HepG2 (cell line): ENCODE results near the gene XDH. TPM values are rescaled to one million over a fixed set of nuclear protein-coding genes. Genes with fewer than 3 reads are reported as not detected.

Experiments used
- ATAC-seq: fragments of 200-7000 bp; cut with Tn5 transposase; 3 replicates; pipeline ENCODE4 v1.9.1; 2020; ENCODE audit warnings: mild to moderate bottlenecking, moderate library complexity
- BruUV-seq: library from RNA; stranded (reverse); fragments of 400-500 nt; replicated peaks from 2 replicates; lab custom pipeline; 2021; lab: Mats Ljungman, UMichigan
- CTCF ChIA-PET: fragments of 300-600 bp; formaldehyde crosslinking; extraction: SDS; loops from one replicate; lab custom pipeline; 2021; ENCODE audit warnings: low total read pairs, inconsistent platforms, low intra/inter-chr PET ratio; lab: Yijun Ruan, JAX
- POLR2A ChIA-PET: fragments of 350-600 bp; sonication (Branson Sonifier 250); formaldehyde crosslinking; loops from one replicate; lab custom pipeline; 2020; ENCODE audit warnings: antibody characterized with exemption, inconsistent platforms; lab: Yijun Ruan, JAX
- DNase-seq: peaks from one replicate; pipeline ENCODE4 v3.0.0-alpha.2; 2015; ENCODE audit warnings: low spot score
- FAIRE-seq: peaks from 3 replicates; lab custom pipeline; 2011; peaks lifted over from hg19 to GRCh38; lab: Jason Lieb, UNC
- H2AFZ ChIP-seq: one replicate; pipeline ENCODE4 v1.6.1; 2011; ENCODE audit warnings: low read length, inconsistent platforms
- H3K27ac ChIP-seq: fragments of 300-600 bp; 3 replicates; pipeline ENCODE4 v1.8.0; 2011; ENCODE audit warnings: mixed run types, mild to moderate bottlenecking, mixed read lengths, low read length, inconsistent platforms; ENCODE audit not compliant: insufficient read depth; ENCODE audit errors: extremely low read length
- H3K27me3 ChIP-seq, 2 experiments: fragments of 200-600 bp in 1 of 2; 2 replicates in 1 of 2; 3 replicates in 1 of 2; pipeline versions ENCODE4 v1.6.0 to v1.8.0; 2011; ENCODE audit warnings: low read length in 2 of 2, mild to moderate bottlenecking in 2 of 2, moderate library complexity in 2 of 2, inconsistent platforms in 1 of 2; ENCODE audit not compliant: insufficient read depth in 2 of 2, control insufficient read depth in 1 of 2
- H3K36me3 ChIP-seq, 2 experiments: fragments of 200-600 bp in 1 of 2; replicated peaks in 1 of 2; 2 replicates in 1 of 2; 3 replicates in 1 of 2; pipeline versions ENCODE4 v1.5.1 to v1.8.0; 2011; ENCODE audit warnings: low read length in 2 of 2, inconsistent platforms in 1 of 2; ENCODE audit not compliant: insufficient read depth in 2 of 2, control insufficient read depth in 1 of 2
- H3K4me1 ChIP-seq: 2 replicates; pipeline ENCODE4 v1.5.1; 2012; ENCODE audit warnings: low read length, inconsistent platforms; ENCODE audit not compliant: insufficient read depth
- H3K4me2 ChIP-seq: 2 replicates; pipeline ENCODE4 v1.6.0; 2011; ENCODE audit warnings: low read depth, low read length, inconsistent platforms
- H3K4me3 ChIP-seq, 3 experiments: fragments of 200-600 bp in 1 of 3; sonication (generic), shearing (Covaris generic) in 1 of 3; replicated peaks in 1 of 3; 2 replicates each; pipeline ENCODE4 v1.5.1; 2011 to 2016; ENCODE audit warnings: low read length in 3 of 3, inconsistent platforms in 2 of 3, low read depth in 2 of 3, mild to moderate bottlenecking in 2 of 3, control low read depth in 1 of 3, mixed read lengths in 1 of 3; ENCODE audit not compliant: insufficient read depth in 1 of 3
- H3K79me2 ChIP-seq: one replicate; pipeline ENCODE4 v1.6.1; 2011; ENCODE audit warnings: low read length, inconsistent platforms; ENCODE audit not compliant: insufficient read depth
- H3K9ac ChIP-seq: 2 replicates; pipeline ENCODE4 v1.6.0; 2011; ENCODE audit warnings: mild to moderate bottlenecking, low read depth, low read length, inconsistent platforms; ENCODE audit not compliant: insufficient read depth
- H3K9me3 ChIP-seq: 2 replicates; pipeline ENCODE4 v1.5.1; 2012; ENCODE audit warnings: mild to moderate bottlenecking, low read length
- H4K20me1 ChIP-seq: 2 replicates; pipeline ENCODE4 v1.6.0; 2011; ENCODE audit warnings: inconsistent platforms, mild to moderate bottlenecking, low read length, moderate library complexity; ENCODE audit not compliant: insufficient read depth
- CEBPB ChIP-seq: IDR thresholded peaks from 2 replicates; pipeline ENCODE4 v1.6.1; 2011; ENCODE audit warnings: low read depth, low read length, improper control_type of control experiment, borderline replicate concordance
- ETV6 ChIP-seq: sonication (generic); formaldehyde crosslinking; conservative IDR thresholded peaks from 2 replicates; pipeline ENCODE4 v1.4.0; 2020; ENCODE audit warnings: missing genetic modification reagents
- THAP7 ChIP-seq: sonication (generic); formaldehyde crosslinking; IDR thresholded peaks from 2 replicates; pipeline ENCODE4 v1.8.1; 2023; ENCODE audit warnings: mild to moderate bottlenecking, missing genetic modification reagents
- ZNF530 ChIP-seq: sonication (generic); formaldehyde crosslinking; IDR thresholded peaks from 2 replicates; pipeline ENCODE4 v1.5.0; 2020; ENCODE audit warnings: low read depth, mild to moderate bottlenecking, missing genetic modification reagents
- ZSCAN5A ChIP-seq: sonication (generic); formaldehyde crosslinking; IDR thresholded peaks from 2 replicates; pipeline ENCODE4 v1.8.0; 2022; ENCODE audit warnings: mild to moderate bottlenecking, missing genetic modification reagents, borderline replicate concordance
- WGBS: methylation state at CpG from one replicate; pipeline ENCODE4 v1.1.6; 2017; ENCODE audit warnings: low lambda C conversion rate; 5-methylcytosine and 5-hydroxymethylcytosine counted together
- in situ Hi-C: cut with HindIII; loops from 2 replicates; pipeline ENCODE4 v1.10.0; 2017; ENCODE audit warnings: low pct_unique_long_range_greater_than_20kb; ENCODE audit not compliant: extremely low pct_ligation_motif_present
- intact Hi-C: fragments of 100-400 bp; cut with micrococcal nuclease; formaldehyde crosslinking; loops from one replicate; pipeline ENCODE4 v1.10.0; 2022; ENCODE audit not compliant: unreplicated experiment
- polyA plus RNA-seq, 8 experiments: library from polyadenylated mRNA; depleted of rRNA in 3 of 8; stranded (reverse) in 7 of 8; unstranded in 1 of 8; fragments of >200 nt; fragmentation: Illumina TruSeq in 4 of 8; extraction: Trizol in 4 of 8; gene quantifications; 2 replicates each; pipeline versions ENCODE4 v1.2.1 to v1.2.3, GENCODE V29; 2011 to 2016; ENCODE audit warnings: low read depth in 4 of 8, missing spikeins in 1 of 8, mixed read lengths in 1 of 8; ENCODE audit not compliant: insufficient read depth in 1 of 8
- total RNA-seq, 5 experiments: library from RNA; depleted of rRNA; stranded (reverse); fragments of >200 nt; fragmentation: Illumina TruSeq; extraction: Trizol; gene quantifications; 2 replicates each; pipeline ENCODE4 v1.2.3, GENCODE V29; 2016; ENCODE audit warnings: low read depth in 1 of 5
- TF ChIP-seq, protein P1 (sequence below): sonication (generic); formaldehyde crosslinking; IDR thresholded peaks from 2 replicates; pipeline ENCODE4 v1.8.0; 2023; ENCODE audit warnings: mild to moderate bottlenecking, missing genetic modification reagents

Gene XDH
- total and polyA plus RNA-seq, 2 of the 13 experiments (the other 11 are each of a cell fraction or from before 2014, with no cell fraction given), result not detected

DNA sequence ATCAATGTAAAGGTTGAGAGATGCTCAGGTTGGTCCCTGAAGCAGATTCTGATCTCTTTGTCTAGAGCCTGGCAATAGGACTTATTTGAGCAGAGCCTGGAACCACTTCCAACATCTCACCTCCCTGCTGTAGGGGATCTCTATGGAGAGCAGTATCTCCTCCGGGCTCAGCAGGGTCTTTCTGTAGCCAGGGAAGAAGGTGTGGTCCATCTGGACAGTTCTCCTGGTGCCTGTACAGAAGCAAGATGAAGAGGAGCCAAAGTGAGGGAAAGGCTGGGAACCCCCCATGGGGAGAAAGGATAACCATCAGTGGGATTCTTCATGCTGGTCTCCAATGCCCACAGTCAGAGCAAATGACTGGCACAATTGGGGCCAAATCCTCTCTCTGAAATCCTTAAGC, 34.8 kb downstream of the XDH start:
- Histone ChIP-seq H2AFZ (no peak overlapping the region), H3K27me3 (peaks cover 1 to 17% of the 10 kb centered on the region in 2 experiments; a peak in 2 of 5 replicates), H3K79me2 (no peaks in the 10 kb centered on the region), H3K36me3 (no peaks in the 10 kb centered on the region), H4K20me1 (no peaks in the 10 kb centered on the region), H3K27ac (no peak overlapping the region), H3K4me2 (no peak overlapping the region), H3K4me1 (no peaks in the 10 kb centered on the region), H3K9ac (no peak overlapping the region), H3K4me3 (no peak overlapping the region), H3K9me3 (no peaks in the 10 kb centered on the region)
- POLR2A ChIA-PET, result no interaction called here
- 50% methylated on average over 1 of the region's 1 CpG for WGBS
- intact Hi-C loops, result no loop called here
- CTCF ChIA-PET, result no interaction called here
- in situ Hi-C loops, result no loop called here
- TF ChIP-seq, protein P1, sequence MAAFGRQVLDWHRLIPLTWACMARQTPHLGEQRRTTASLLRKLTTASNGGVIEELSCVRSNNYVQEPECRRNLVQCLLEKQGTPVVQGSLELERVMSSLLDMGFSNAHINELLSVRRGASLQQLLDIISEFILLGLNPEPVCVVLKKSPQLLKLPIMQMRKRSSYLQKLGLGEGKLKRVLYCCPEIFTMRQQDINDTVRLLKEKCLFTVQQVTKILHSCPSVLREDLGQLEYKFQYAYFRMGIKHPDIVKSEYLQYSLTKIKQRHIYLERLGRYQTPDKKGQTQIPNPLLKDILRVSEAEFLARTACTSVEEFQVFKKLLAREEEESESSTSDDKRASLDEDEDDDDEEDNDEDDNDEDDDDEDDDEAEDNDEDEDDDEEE (CRISPR knock-in tag), result no peak
- TF ChIP-seq CEBPB (no peak), ZSCAN5A (CRISPR knock-in tag) (no peak), ZNF530 (no peak), THAP7 (CRISPR knock-in tag) (no peak), ETV6 (CRISPR knock-in tag) (no peak)
- DNase-seq, result no peak
- BruUV-seq, result no TSS peak
- no peak for ATAC-seq
- no peak for FAIRE-seq
